SK-N-DZ (cell line): ENCODE data around the gene ENTPD3.

Experiments
- DNase-seq: peaks from one replicate; pipeline ENCODE4 v3.0.0-alpha.2; 2015; ENCODE audit warnings: low spot score

ENTPD3 gene

GRCh38 chr3:40404591-40405198 lies 17.7 kb downstream of the ENTPD3 start:
- DNase-seq: no peak

GRCh38 chr3:40407007-40407406 lies 20.0 kb downstream of the ENTPD3 start:
- no peak for DNase-seq

- no peak for DNase-seq
Observed at GRCh38 chr3:40407611-40408010, 20.6 kb downstream of the ENTPD3 start.

GRCh38 chr3:40414270-40414669 lies 27.3 kb downstream of the ENTPD3 start:
- DNase-seq: no peak

- no peak for DNase-seq
Observed at GRCh38 chr3:40417845-40418543, 31.0 kb downstream of the ENTPD3 start.

GRCh38 chr3:40422861-40423260 lies 35.9 kb downstream of the ENTPD3 start:
- no peak for DNase-seq

GRCh38 chr3:40427045-40427669 lies 40.2 kb downstream of the ENTPD3 start:
- DNase-seq: no peak

GRCh38 chr3:40432793-40433192 lies 45.8 kb downstream of the ENTPD3 start:
- DNase-seq: no peak

- no peak for DNase-seq
Observed at GRCh38 chr3:40437889-40438288, 50.9 kb downstream of the ENTPD3 start.

GRCh38 chr3:40445062-40445461 lies 58.1 kb downstream of the ENTPD3 start:
- no peak for DNase-seq

- no peak for DNase-seq
Observed at GRCh38 chr3:40445880-40446279, 58.9 kb downstream of the ENTPD3 start.

GRCh38 chr3:40450438-40450837 lies 63.5 kb downstream of the ENTPD3 start:
- no peak for DNase-seq

GRCh38 chr3:40451551-40451950 lies 64.6 kb downstream of the ENTPD3 start:
- DNase-seq: no peak

- DNase-seq: no peak
Observed at GRCh38 chr3:40452057-40452456, 65.1 kb downstream of the ENTPD3 start.

GRCh38 chr3:40452562-40452875 lies 65.5 kb downstream of the ENTPD3 start:
- DNase-seq: no peak

- peak; percentile 98 for DNase-seq
Observed at GRCh38 chr3:40452876-40453730, 66.1 kb downstream of the ENTPD3 start.

- DNase-seq: no peak
Observed at GRCh38 chr3:40453933-40454332, 66.9 kb downstream of the ENTPD3 start.

GRCh38 chr3:40455328-40455727 lies 68.3 kb downstream of the ENTPD3 start:
- no peak for DNase-seq

GRCh38 chr3:40456279-40456939 lies 69.4 kb downstream of the ENTPD3 start:
- DNase-seq: no peak

- DNase-seq: peak; percentile 92
Observed at GRCh38 chr3:40456940-40457823, 70.2 kb downstream of the ENTPD3 start, which contains the start of gene RPL14. RPL14 (plus strand) TSS chr3:40457339; CDS start chr3:40457472, 133 bp downstream.

- no peak for DNase-seq
Observed at GRCh38 chr3:40458473-40458872, 71.5 kb downstream of the ENTPD3 start.
